ENCODE results near the gene GRIN2C. TPM values are rescaled to one million over a fixed set of nuclear protein-coding genes. Genes with fewer than 3 reads are reported as not detected.

GRIN2C gene
- total RNA-seq, 2 experiments from 2014 or later = not detected

DNA sequence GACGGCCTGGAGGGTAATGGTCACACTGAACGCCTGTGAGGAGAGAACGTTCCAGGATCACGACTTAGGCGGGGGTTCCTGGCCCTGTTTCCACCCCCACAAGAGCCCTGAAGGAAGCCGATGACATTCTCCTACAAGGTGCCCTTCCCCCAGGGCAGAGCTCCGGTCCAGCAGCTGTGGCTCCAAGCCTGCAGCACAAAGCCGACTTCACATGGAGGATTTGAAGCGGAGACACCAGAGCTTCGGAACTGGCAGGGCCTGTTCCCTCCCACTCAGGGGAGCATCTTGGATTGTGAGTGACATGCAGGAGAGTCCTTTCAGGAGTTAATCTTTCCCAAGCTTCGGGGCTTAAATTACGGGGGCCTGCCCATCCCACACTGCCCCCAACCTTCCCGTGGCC is 28.8 kb upstream of the GRIN2C start:
- DNase-seq (no peak), ATAC-seq (no peak)
- TF ChIP-seq, protein P1, sequence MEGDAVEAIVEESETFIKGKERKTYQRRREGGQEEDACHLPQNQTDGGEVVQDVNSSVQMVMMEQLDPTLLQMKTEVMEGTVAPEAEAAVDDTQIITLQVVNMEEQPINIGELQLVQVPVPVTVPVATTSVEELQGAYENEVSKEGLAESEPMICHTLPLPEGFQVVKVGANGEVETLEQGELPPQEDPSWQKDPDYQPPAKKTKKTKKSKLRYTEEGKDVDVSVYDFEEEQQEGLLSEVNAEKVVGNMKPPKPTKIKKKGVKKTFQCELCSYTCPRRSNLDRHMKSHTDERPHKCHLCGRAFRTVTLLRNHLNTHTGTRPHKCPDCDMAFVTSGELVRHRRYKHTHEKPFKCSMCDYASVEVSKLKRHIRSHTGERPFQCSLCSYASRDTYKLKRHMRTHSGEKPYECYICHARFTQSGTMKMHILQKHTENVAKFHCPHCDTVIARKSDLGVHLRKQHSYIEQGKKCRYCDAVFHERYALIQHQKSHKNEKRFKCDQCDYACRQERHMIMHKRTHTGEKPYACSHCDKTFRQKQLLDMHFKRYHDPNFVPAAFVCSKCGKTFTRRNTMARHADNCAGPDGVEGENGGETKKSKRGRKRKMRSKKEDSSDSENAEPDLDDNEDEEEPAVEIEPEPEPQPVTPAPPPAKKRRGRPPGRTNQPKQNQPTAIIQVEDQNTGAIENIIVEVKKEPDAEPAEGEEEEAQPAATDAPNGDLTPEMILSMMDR (IDR thresholded peaks at IDR 0.05) = no peak
- Mint-ChIP-seq H3K36me3 (ENCODE audit: low read depth) (no peaks in the 10 kb centered on the region), H3K27ac (no peak overlapping the region), H3K27me3 (peaks cover 18% of the 10 kb centered on the region), H3K4me1 (ENCODE audit: low read depth) (no peaks in the 10 kb centered on the region), H3K4me3 (no peak overlapping the region), H3K9me3 (no peaks in the 10 kb centered on the region)
- ChIA-PET CTCF (interaction anchor here (0.9 to 1.8 kb wide), 2 partner anchors 23 to 73 kb away, joined by 4 read pairs; no protein-coding TSS in a partner anchor), POLR2A (no interaction called here)
- intact Hi-C loops (cut with micrococcal nuclease) = no loop called here

DNA sequence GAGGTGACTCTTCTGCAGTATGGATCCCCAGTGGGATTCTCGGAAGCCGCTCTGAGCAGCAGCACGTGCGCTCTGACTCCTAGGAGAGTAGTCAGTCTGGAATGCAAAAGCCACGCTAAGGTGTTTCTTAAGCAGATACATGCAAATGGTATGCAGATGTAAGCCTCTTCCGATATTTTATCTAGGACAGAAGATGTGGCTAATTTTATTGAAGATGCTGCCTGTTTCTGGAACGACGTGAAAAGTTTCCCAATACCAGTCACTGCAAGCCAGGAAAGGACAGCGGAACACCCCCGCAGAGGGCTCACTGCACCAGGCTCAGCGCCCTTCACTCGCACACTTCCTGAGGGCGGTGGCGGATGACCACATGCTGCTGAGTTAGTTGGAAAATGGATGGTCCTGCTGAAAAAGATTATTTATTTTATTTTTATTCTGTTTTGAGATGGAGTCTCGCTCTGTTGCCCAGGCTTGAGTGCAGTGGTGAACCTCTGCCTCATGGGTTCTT is 23.6 kb upstream of the GRIN2C start:
- peaks cover 5% of the 10 kb centered on the region for H3K27me3 Mint-ChIP-seq
- no peak for DNase-seq
- CTCF ChIA-PET = no interaction called here
- no peak overlapping the region for H3K4me3 Mint-ChIP-seq
- TF ChIP-seq, protein P1 (IDR thresholded peaks at IDR 0.05) = no peak
- intact Hi-C loops (cut with micrococcal nuclease) = no loop called here
- no peaks in the 10 kb centered on the region for H3K4me1 Mint-ChIP-seq (ENCODE audit: low read depth)
- no peaks in the 10 kb centered on the region for H3K9me3 Mint-ChIP-seq
- ATAC-seq = no peak
- no peak overlapping the region for H3K27ac Mint-ChIP-seq
- no peaks in the 10 kb centered on the region for H3K36me3 Mint-ChIP-seq (ENCODE audit: low read depth)
- POLR2A ChIA-PET = no interaction called here

- ChIA-PET CTCF (interaction anchor here (13.9 kb wide), 1 partner anchor 21 kb away, joined by 139 read pairs; the partner anchor contains the start of gene GRIN2C), POLR2A (no interaction called here)
- no peaks in the 10 kb centered on the region for H3K9me3 Mint-ChIP-seq
- peaks cover 5% of the 10 kb centered on the region for H3K27me3 Mint-ChIP-seq
- no peak overlapping the region for H3K27ac Mint-ChIP-seq
- no peak overlapping the region for H3K4me3 Mint-ChIP-seq
- ATAC-seq (no peak), DNase-seq (no peak)
- intact Hi-C loops (cut with micrococcal nuclease) = no loop called here
- no peaks in the 10 kb centered on the region for H3K4me1 Mint-ChIP-seq (ENCODE audit: low read depth)
- H3K36me3 Mint-ChIP-seq (ENCODE audit: low read depth) = no peaks in the 10 kb centered on the region
- TF ChIP-seq, protein P1 (IDR thresholded peaks at IDR 0.05) = no peak
Measured at GRCh38 chr17:74882517-74883240, 23.0 kb upstream of the GRIN2C start.

DNA sequence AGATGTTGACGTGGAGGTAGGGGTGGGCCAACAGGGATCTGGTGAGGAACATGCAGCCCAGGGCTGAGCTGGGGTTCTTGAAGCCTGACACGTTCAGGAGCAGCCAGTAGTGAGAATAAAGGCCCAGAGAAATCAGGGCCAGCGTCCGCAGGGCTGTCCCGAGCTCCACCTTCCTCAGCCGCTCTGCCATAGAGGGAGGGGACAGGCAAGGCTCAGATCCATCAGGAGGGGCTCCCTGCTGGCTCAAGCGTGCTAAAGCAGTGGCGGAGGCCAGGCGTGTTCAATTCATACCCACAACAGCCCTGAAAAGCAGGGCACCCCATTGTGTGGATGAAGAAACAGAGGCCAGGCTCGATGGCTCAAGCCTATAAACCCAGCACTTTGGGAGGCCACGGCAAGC is 21.4 kb upstream of the GRIN2C start:
- TF ChIP-seq, protein P1 (IDR thresholded peaks at IDR 0.05) = no peak
- CTCF ChIA-PET = interaction anchor here (13.9 kb wide), 1 partner anchor 19 kb away, joined by 139 read pairs; the partner anchor contains the start of gene GRIN2C
- H3K9me3 Mint-ChIP-seq = no peaks in the 10 kb centered on the region
- intact Hi-C loops (cut with micrococcal nuclease) = no loop called here
- H3K27me3 Mint-ChIP-seq = peaks cover 5% of the 10 kb centered on the region
- ATAC-seq (no peak), DNase-seq (no peak)
- no peaks in the 10 kb centered on the region for H3K36me3 Mint-ChIP-seq (ENCODE audit: low read depth)
- H3K4me1 Mint-ChIP-seq (ENCODE audit: low read depth) = no peaks in the 10 kb centered on the region
- H3K4me3 Mint-ChIP-seq = no peak overlapping the region
- H3K27ac Mint-ChIP-seq = no peak overlapping the region
- POLR2A ChIA-PET = interaction anchor here (0.9 kb wide), 1 partner anchor 21 kb away, joined by 3 read pairs; no protein-coding TSS in a partner anchor

GRCh38 chr17:74879308-74879707 is 19.6 kb upstream of the GRIN2C start:
- intact Hi-C loops (cut with micrococcal nuclease) = no loop called here
- ChIA-PET POLR2A (no interaction called here), CTCF (interaction anchor here (1.1 to 13.9 kb wide), 4 partner anchors 17 to 88 kb away, joined by 3 to 139 read pairs (median 8); partner anchors contain the start of gene GRIN2C)
- TF ChIP-seq, protein P1 (IDR thresholded peaks at IDR 0.05) = no peak
- no peak for ATAC-seq
- Mint-ChIP-seq H3K9me3 (no peaks in the 10 kb centered on the region), H3K4me3 (no peak overlapping the region), H3K36me3 (ENCODE audit: low read depth) (no peaks in the 10 kb centered on the region), H3K27me3 (peaks cover under 1% of the 10 kb centered on the region), H3K27ac (no peak overlapping the region), H3K4me1 (ENCODE audit: low read depth) (peaks cover 6% of the 10 kb centered on the region)
- no peak for DNase-seq

Measured in activated CD8-positive, alpha-beta T cell treated with anti-CD3 and anti-CD28 coated beads for 36 hours (primary cell).